GM12874 (cell line): ENCODE data around the gene TBC1D9B.

Experiments used
- TF ChIP-seq, protein P1 (sequence below): IDR thresholded peaks from 2 replicates; pipeline ENCODE4 v1.5.1; 2011; ENCODE audit warnings: low read depth, mild to moderate bottlenecking, control low read depth, low read length, moderate library complexity; ENCODE audit not compliant: insufficient read depth

TBC1D9B gene

DNA sequence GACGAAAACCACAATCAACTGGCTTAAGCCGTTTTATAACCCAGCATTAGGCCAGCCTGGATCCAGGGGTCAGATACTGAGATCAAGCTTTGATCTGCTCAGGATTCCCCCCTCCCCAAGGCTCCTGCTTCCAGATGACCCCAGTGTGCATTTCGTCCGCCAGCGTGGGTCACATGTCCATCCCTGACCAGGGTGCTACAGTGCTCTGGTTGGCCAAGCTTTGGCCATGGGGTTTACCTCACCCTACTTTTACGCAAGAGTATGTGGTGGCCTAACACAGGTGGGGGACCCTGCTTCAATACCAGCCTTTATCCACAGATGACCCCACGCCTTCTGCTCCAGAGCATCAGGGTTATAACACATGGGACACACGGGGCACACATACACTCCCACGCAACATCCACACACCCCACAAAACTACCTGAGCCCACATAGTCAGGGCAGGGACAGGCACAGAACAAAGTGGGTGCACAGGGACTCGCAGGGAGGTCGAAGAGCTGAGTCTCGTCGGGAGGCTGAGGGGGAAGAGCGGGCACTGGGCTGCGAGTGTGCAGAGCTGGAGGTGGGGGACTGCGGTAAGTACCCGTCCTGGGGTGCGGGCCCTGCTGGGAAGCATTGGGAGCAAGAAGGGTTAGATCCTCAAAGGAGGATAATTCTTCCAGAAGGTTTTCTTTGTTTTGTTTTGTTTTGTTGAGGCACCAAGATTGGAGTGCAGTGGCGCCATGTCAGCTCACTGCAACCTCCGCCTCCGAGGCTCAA is 92.0 kb downstream of the TBC1D9B start:
- TF ChIP-seq, protein P1, sequence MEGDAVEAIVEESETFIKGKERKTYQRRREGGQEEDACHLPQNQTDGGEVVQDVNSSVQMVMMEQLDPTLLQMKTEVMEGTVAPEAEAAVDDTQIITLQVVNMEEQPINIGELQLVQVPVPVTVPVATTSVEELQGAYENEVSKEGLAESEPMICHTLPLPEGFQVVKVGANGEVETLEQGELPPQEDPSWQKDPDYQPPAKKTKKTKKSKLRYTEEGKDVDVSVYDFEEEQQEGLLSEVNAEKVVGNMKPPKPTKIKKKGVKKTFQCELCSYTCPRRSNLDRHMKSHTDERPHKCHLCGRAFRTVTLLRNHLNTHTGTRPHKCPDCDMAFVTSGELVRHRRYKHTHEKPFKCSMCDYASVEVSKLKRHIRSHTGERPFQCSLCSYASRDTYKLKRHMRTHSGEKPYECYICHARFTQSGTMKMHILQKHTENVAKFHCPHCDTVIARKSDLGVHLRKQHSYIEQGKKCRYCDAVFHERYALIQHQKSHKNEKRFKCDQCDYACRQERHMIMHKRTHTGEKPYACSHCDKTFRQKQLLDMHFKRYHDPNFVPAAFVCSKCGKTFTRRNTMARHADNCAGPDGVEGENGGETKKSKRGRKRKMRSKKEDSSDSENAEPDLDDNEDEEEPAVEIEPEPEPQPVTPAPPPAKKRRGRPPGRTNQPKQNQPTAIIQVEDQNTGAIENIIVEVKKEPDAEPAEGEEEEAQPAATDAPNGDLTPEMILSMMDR: no peak

DNA sequence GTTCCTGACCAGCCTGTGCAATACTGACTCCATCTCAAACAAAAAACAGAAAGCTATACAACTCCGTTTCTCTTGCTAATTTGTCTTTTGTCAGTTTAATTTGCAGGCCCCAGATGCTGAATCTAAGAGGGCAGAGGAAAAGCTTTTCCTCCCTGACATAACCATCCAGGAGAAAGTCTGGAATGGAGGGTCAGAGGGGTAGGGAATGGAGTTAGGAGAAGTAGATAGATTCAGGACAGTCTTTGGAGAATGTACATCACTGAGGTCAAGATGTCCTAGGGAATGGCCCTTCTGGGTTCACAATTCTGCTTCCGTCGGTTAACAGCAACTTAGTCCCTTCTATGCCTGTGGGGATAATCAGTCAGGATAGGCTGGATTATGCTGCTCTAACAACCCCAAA is 93.6 kb downstream of the TBC1D9B start:
- TF ChIP-seq, protein P1: no peak

DNA sequence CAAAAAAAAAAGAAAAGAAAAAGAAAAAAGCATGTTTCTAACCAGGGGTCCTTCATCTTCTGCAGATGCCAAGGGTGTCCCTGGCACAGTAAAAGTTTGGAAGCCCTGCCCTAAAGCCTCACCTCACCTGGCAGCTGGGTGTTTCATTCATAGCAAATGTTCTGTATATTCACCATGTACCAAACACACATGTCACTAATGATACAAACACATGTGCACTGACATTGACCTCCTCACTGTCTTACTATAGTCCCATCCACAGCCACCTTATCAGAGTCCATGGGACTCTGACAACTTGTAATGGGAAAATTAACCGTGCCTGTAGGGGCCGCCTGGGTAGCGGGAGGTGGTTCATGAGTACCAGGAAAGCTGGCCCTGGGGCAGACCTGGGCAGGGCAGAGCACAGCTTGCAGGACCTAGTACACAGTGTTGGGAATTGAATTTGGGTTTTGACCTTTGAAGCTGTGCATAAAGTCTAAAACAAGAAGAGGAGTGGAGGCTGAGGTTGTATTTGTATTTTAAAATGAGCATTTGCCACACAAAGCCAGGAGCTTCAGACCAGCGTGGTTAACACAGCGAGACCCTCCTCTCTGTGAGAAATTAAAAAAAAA is 94.6 kb downstream of the TBC1D9B start:
- TF ChIP-seq, protein P1: no peak

DNA sequence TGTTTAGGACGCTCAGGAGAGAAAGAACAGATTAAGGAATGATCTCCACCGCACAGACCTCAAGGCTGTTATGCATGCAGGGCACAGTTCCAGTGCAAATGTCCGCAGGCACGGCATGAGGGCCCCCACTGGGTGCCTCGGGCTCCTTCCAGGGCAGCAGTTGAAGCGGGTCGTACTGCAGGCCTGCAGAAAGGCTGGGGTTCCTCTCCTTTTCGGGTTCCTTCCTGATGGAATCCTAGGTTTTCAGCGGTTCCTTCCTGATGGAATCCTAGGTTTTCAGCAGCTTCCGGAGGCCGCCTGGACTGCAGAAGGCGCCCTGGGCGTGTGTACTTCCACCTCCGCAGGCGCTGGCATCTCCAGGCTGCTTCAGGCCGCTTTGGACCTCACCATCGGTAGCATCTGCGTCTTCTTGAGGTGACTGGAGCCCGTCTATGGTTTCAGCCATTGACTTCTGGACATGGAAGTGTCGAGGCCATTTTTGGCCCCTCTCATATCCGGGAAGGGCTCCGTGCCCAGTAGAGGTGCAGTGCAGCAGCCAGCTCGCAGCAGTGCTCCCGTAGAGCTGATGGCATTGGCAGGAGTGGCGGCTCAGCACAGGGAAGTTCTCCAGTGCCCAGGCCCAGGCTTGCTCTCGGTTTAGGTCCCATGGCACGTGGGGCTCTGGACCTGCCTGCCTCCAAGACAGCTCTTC is 95.4 kb downstream of the TBC1D9B start:
- TF ChIP-seq, protein P1: no peak
